Lower lobe of right lung (tissue), 2 donors: Measurements from ENCODE around the gene TBC1D12. TPM values are rescaled to one million over a fixed set of nuclear protein-coding genes. Genes with fewer than 3 reads are reported as not detected.

ENCODE experiments used
- ATAC-seq, 2 donors: fragments of 200-7000 bp; cut with Tn5 transposase; one replicate each; pipeline ENCODE4 v1.9.1; 2020 to 2022; ENCODE audit warnings: mild to moderate bottlenecking in 2 of 2, moderate library complexity in 2 of 2
- DNase-seq: peaks from one replicate; pipeline ENCODE4 v3.0.0-alpha.2; 2020
- H3K27ac ChIP-seq: fragments of 200-600 bp; one replicate; pipeline ENCODE4 v1.8.0; 2022
- H3K27me3 ChIP-seq: fragments of 200-600 bp; one replicate; pipeline ENCODE4 v1.8.0; 2022; ENCODE audit warnings: low read depth
- H3K36me3 ChIP-seq: fragments of 200-600 bp; one replicate; pipeline ENCODE4 v1.8.0; 2022; ENCODE audit warnings: mild to moderate bottlenecking
- H3K4me1 ChIP-seq: fragments of 200-600 bp; one replicate; pipeline ENCODE4 v1.8.0; 2022
- H3K4me3 ChIP-seq: fragments of 200-600 bp; one replicate; pipeline ENCODE4 v1.8.0; 2022; ENCODE audit warnings: mild to moderate bottlenecking
- H3K9me3 ChIP-seq: fragments of 200-600 bp; one replicate; pipeline ENCODE4 v1.8.0; 2022
- intact Hi-C: fragments of 100-400 bp; cut with DNase I; formaldehyde crosslinking; loops from one replicate; pipeline ENCODE4 v1.11.0; 2022
- total RNA-seq: library from RNA; stranded (reverse); fragmentation: NEBNext Ultra II Directional; extraction: Animal tissue kit (Norgen Biotek cat#: 25700); gene quantifications from one replicate; pipeline ENCODE4 v1.2.1, GENCODE V29; 2021
- TF ChIP-seq, protein P1 (sequence below): fragments of 200-600 bp; IDR thresholded peaks from one replicate; pipeline ENCODE4 v1.8.0; 2022; ENCODE audit warnings: antibody characterized with exemption, mild to moderate bottlenecking
- donor health status: DM: no; HTN: yes; CAD: no; lungs with severe emphysema.

The TBC1D12 gene
- total RNA-seq, 1 donor from 2014 or later = 12.5 TPM

DNA sequence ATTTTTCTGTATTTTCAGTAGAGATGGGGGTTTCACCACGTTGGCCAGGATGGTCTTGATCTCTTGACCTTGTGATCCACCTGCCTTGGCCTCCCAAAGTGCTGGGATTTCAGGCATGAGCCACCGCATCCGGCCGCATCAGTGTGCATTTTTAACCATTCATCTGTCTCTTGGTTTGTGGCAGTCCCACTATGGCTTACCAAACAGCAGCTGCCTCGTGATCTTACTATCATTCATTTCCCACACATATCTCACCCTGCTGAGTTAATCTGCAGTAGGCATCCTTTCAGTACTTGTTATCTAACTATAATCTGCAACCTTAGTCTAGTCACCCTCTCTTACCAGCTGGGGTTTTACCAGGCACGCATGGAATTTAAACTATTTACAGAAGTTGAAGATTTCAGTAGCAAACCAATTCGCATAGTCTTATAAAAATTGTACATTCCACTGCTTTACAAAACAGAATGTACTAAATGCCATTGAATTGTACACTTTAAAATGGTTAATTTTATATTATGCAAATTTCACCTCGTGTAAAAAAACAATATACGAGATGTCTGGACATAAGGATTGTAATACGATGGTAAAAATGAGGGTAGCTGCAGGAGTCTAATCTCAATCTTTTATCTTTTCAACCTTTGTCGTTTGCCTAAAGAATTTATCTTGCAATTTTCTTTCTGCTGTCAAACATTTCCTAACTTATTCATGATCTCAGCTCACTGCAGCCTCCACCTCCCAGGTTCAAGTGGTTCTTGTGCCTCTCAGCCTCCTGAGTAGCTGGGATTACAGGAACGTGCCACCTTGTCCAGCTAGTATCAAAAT, 4.6 kb upstream of the TBC1D12 start:
- no peaks in the 10 kb centered on the region for H3K4me1 ChIP-seq
- H3K9me3 ChIP-seq = no peaks in the 10 kb centered on the region
- DNase-seq (no peak), ATAC-seq (no peak)
- H3K27me3 ChIP-seq = peaks cover 4% of the 10 kb centered on the region
- H3K4me3 ChIP-seq = no peak overlapping the region
- intact Hi-C loops = no loop called here
- TF ChIP-seq, protein P1, sequence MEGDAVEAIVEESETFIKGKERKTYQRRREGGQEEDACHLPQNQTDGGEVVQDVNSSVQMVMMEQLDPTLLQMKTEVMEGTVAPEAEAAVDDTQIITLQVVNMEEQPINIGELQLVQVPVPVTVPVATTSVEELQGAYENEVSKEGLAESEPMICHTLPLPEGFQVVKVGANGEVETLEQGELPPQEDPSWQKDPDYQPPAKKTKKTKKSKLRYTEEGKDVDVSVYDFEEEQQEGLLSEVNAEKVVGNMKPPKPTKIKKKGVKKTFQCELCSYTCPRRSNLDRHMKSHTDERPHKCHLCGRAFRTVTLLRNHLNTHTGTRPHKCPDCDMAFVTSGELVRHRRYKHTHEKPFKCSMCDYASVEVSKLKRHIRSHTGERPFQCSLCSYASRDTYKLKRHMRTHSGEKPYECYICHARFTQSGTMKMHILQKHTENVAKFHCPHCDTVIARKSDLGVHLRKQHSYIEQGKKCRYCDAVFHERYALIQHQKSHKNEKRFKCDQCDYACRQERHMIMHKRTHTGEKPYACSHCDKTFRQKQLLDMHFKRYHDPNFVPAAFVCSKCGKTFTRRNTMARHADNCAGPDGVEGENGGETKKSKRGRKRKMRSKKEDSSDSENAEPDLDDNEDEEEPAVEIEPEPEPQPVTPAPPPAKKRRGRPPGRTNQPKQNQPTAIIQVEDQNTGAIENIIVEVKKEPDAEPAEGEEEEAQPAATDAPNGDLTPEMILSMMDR = no peak
- H3K27ac ChIP-seq = no peak overlapping the region
- H3K36me3 ChIP-seq = no peaks in the 10 kb centered on the region

DNA sequence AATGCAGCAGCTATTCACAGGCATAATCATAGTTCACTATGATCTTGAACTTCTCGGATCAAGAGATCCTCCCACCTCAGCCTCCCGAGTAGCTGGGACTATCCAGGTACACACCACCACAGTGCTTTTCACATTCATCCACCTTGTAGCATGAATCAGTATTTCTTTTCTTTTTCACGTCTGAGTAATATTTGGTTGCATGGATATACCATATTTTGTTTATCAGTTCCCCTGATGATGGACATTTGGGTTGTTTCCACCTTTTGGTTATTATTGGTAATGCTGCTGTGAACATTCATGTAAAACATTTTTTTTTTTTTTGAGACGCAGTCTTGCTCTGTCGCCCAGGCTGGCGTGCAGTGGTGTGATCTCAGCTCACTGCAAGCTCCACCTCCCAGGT, 3.6 kb upstream of the TBC1D12 start:
- Histone ChIP-seq H3K27me3 (peaks cover 4% of the 10 kb centered on the region), H3K4me1 (no peaks in the 10 kb centered on the region), H3K9me3 (no peaks in the 10 kb centered on the region), H3K4me3 (no peak overlapping the region), H3K27ac (no peak overlapping the region), H3K36me3 (no peaks in the 10 kb centered on the region)
- TF ChIP-seq, protein P1 = no peak
- DNase-seq (no peak), ATAC-seq (no peak)
- intact Hi-C loops = no loop called here

DNA sequence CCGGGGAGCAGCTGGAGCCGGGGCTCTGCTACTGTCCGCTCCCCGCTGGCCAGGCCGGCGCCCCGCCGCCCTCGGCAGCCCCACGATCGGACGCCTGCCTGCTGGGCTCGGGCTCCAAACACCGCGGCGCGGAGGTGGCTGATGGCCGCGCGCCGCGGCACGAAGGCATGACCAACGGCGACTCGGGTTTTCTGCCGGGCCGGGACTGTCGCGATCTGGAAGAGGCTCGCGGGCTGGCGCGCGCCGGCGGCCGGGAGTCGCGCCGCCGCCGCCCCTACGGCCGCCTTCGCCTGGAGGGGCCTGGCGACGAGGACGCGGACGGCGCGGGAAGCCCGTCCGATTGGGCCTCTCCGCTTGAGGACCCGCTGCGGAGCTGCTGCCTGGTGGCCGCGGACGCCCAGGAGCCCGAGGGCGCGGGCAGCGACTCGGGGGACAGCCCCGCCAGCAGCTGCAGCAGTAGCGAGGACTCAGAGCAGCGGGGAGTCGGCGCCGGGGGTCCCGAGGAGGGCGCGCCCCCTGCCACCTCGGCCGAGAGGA, 570 bp downstream of the TBC1D12 start:
- H3K4me3 ChIP-seq = peak overlapping the region; percentile 93
- peak; percentile 54 for DNase-seq
- H3K27ac ChIP-seq = peak overlapping the region; percentile 96
- TF ChIP-seq, protein P1 = no peak
- intact Hi-C loops = no loop called here
- H3K9me3 ChIP-seq = no peaks in the 10 kb centered on the region
- peak; percentile 66 to 71 for ATAC-seq
- H3K36me3 ChIP-seq = no peaks in the 10 kb centered on the region
- H3K27me3 ChIP-seq = peaks cover 4% of the 10 kb centered on the region
- H3K4me1 ChIP-seq = peaks cover 17% of the 10 kb centered on the region

DNA sequence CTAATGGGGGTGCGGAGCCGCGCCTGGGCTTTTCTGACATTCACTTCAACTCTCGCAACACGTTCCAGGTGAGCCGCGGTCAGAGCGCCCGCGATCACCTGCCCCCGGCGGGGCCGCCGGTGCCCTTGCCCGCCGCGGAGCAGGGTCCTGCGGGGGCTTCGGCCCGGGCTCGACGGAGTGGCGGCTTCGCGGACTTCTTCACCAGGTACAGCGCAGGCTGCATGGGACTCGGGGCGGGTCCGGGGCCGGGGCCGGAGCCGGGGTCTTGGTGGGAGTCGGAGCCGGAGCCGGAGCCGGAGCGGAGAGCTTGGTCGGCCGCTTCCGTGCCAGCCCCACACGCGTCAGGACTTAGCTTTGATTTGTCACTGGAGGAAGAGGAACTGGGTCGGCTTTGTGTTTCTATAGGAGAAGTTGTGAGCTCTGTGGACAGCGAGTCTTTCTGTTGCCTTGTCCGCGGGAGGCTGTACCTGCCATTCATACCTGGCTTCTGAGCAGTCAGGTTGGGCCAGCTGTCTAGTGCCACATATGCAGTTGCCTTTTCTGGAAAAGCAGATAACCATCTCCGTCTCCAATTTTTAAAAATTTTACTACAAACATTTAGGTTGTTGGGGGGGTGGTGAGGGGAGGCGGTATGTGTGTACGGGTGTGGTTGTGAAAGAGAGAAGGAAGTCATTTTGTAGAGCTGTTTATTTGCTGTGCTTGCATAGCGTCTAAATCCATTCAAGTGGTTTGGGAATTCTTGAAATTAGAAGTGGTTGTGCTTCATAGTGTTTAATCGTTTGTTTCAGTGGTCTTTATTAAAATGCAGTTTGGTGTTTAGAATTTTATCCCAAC, 1.3 kb downstream of the TBC1D12 start:
- intact Hi-C loops = no loop called here
- peaks cover 17% of the 10 kb centered on the region for H3K4me1 ChIP-seq
- peak overlapping the region; percentile 96 for H3K27ac ChIP-seq
- TF ChIP-seq, protein P1 = no peak
- H3K4me3 ChIP-seq = peak overlapping the region; percentile 93
- no peaks in the 10 kb centered on the region for H3K9me3 ChIP-seq
- no peaks in the 10 kb centered on the region for H3K36me3 ChIP-seq
- ATAC-seq = peak; percentile 72 to 79
- H3K27me3 ChIP-seq = peaks cover 4% of the 10 kb centered on the region
- DNase-seq = peak; percentile 77

DNA sequence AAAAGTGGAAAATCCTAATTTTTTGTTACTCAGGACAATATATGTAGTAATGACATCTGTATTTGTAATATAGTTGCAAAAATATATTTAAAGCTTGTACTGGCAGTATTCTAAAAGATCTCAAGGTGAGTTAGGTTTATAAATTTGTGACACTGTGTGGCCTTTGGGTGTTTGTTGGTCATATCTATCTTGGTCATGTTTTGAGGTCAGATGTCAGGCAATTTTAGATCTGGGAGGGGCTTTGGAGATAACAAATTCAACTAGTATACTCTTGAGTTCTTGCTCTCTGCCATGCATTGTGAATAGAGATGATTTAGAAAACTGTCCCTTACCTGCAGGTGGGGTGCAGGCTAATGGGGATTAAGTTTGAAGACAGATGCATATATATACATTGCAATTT, 3.1 kb downstream of the TBC1D12 start:
- ATAC-seq = no peak
- H3K27me3 ChIP-seq = peaks cover 4% of the 10 kb centered on the region
- intact Hi-C loops = no loop called here
- H3K9me3 ChIP-seq = no peaks in the 10 kb centered on the region
- no peak overlapping the region for H3K27ac ChIP-seq
- no peaks in the 10 kb centered on the region for H3K36me3 ChIP-seq
- no peak for DNase-seq
- TF ChIP-seq, protein P1 = no peak
- H3K4me1 ChIP-seq = peaks cover 17% of the 10 kb centered on the region
- no peak overlapping the region for H3K4me3 ChIP-seq
